OCI-LY1 (cell line): ENCODE results near the gene NCAPG2.
A peak's percentile ranks its signal among the peaks of the same experiment; 100 is the strongest.

Source experiments
- H2AFZ ChIP-seq: fragments of 200-600 bp; sonication (generic), shearing (Covaris generic); 2 replicates; pipeline ENCODE4 v1.6.0; 2014; ENCODE audit warnings: antibody characterized with exemption, mild to moderate bottlenecking, low read length
- H3F3A ChIP-seq: fragments of 200-600 bp; sonication (generic), shearing (Covaris generic); 2 replicates; pipeline ENCODE4 v1.6.0; 2014; ENCODE audit warnings: mild to moderate bottlenecking, antibody characterized with exemption, low read length, moderate library complexity; ENCODE audit not compliant: insufficient read depth
- H3K27ac ChIP-seq: fragments of 200-600 bp; sonication (generic); 2 replicates; pipeline ENCODE4 v1.5.1; 2014; ENCODE audit warnings: low read length, mixed run types, mild to moderate bottlenecking, low read depth; ENCODE audit not compliant: poor library complexity, severe bottlenecking
- H3K27me3 ChIP-seq: fragments of 200-600 bp; sonication (generic); 2 replicates; pipeline ENCODE4 v1.6.0; 2014; ENCODE audit warnings: antibody characterized with exemption, mild to moderate bottlenecking, low read length, moderate library complexity; ENCODE audit not compliant: insufficient read depth
- H3K36me3 ChIP-seq: fragments of 200-600 bp; sonication (generic); 2 replicates; pipeline ENCODE4 v1.6.1; 2014; ENCODE audit warnings: mild to moderate bottlenecking, antibody characterized with exemption, low read length, moderate library complexity, mixed read lengths; ENCODE audit not compliant: insufficient read depth
- H3K4me1 ChIP-seq: fragments of 200-600 bp; sonication (generic); 2 replicates; pipeline ENCODE4 v1.5.1; 2014; ENCODE audit warnings: mild to moderate bottlenecking, low read length, moderate library complexity; ENCODE audit not compliant: insufficient read depth, severe bottlenecking
- H3K4me2 ChIP-seq: fragments of 200-600 bp; sonication (generic), shearing (Covaris generic); 2 replicates; pipeline ENCODE4 v1.6.1; 2014; ENCODE audit warnings: low read length
- H3K4me3 ChIP-seq: fragments of 200-600 bp; sonication (generic); 2 replicates; pipeline ENCODE4 v1.5.1; 2014; ENCODE audit warnings: low read length, low read depth, mild to moderate bottlenecking, mixed read lengths; ENCODE audit not compliant: poor library complexity, severe bottlenecking
- H3K79me2 ChIP-seq: fragments of 200-600 bp; shearing (Covaris generic); 2 replicates; pipeline ENCODE4 v1.6.1; 2016; ENCODE audit warnings: mixed run types, low read length, mixed read lengths; ENCODE audit not compliant: insufficient read depth
- H3K9ac ChIP-seq: fragments of 200-600 bp; sonication (generic), shearing (Covaris generic); 2 replicates; pipeline ENCODE4 v1.6.1; 2014; ENCODE audit warnings: mild to moderate bottlenecking, low read length, mixed read lengths
- H3K9me2 ChIP-seq: fragments of 200-600 bp; sonication (generic), shearing (Covaris generic); 2 replicates; pipeline ENCODE4 v1.6.1; 2014; ENCODE audit warnings: low read depth, mild to moderate bottlenecking, low read length, mixed read lengths
- H3K9me3 ChIP-seq: fragments of 200-600 bp; shearing (Covaris generic); 2 replicates; pipeline ENCODE4 v1.6.1; 2014; ENCODE audit warnings: low read length, mixed read lengths
- H4K20me1 ChIP-seq: fragments of 200-600 bp; sonication (generic), shearing (Covaris generic); 2 replicates; pipeline ENCODE4 v1.6.0; 2016; ENCODE audit warnings: mild to moderate bottlenecking, low read length; ENCODE audit not compliant: insufficient read depth
- CTCF ChIP-seq: fragments of 200-600 bp; sonication (generic), shearing (Covaris generic); IDR thresholded peaks from 2 replicates; pipeline ENCODE4 v1.5.1; 2017; ENCODE audit warnings: mild to moderate bottlenecking, antibody characterized with exemption, low read length, moderate library complexity, mixed read lengths
- EZH2 ChIP-seq: fragments of 200-600 bp; sonication (generic), shearing (Covaris generic); IDR thresholded peaks from 2 replicates; pipeline ENCODE4 v1.8.0; 2017; ENCODE audit warnings: borderline replicate concordance, mixed run types, mild to moderate bottlenecking, antibody characterized with exemption, low read length, moderate library complexity, mixed read lengths

The NCAPG2 gene

GRCh38 chr7:158648168-158648567 lies 56.4 kb downstream of the NCAPG2 start:
- Histone ChIP-seq H3K4me3 (no peak overlapping the region), H3F3A (peaks cover 4% of the 10 kb centered on the region; the same call in 1 of the 2 replicates), H3K4me1 (no peaks in the 10 kb centered on the region), H3K9me3 (no peaks in the 10 kb centered on the region), H3K79me2 (no peaks in the 10 kb centered on the region), H3K27me3 (no peaks in the 10 kb centered on the region), H3K9ac (no peak overlapping the region), H3K36me3 (peaks cover 99% of the 10 kb centered on the region), H4K20me1 (no peaks in the 10 kb centered on the region), H3K9me2 (no peaks in the 10 kb centered on the region), H3K4me2 (no peak overlapping the region), H3K27ac (no peak overlapping the region), H2AFZ (no peak overlapping the region)
- no peak for TF ChIP-seq CTCF
- no peak for TF ChIP-seq EZH2

- no peaks in the 10 kb centered on the region for H3K4me1 ChIP-seq
- no peak overlapping the region for H3K4me3 ChIP-seq
- H3K4me2 ChIP-seq = no peak overlapping the region
- no peaks in the 10 kb centered on the region for H4K20me1 ChIP-seq
- H3K9me3 ChIP-seq = no peaks in the 10 kb centered on the region
- no peak overlapping the region for H3K27ac ChIP-seq
- no peaks in the 10 kb centered on the region for H3K27me3 ChIP-seq
- no peaks in the 10 kb centered on the region for H3K79me2 ChIP-seq
- peaks cover 96% of the 10 kb centered on the region for H3K36me3 ChIP-seq
- H3K9me2 ChIP-seq = no peaks in the 10 kb centered on the region
- H3K9ac ChIP-seq = no peak overlapping the region
- H2AFZ ChIP-seq = no peak overlapping the region
- peaks cover 4% of the 10 kb centered on the region; the same call in 1 of the 2 replicates for H3F3A ChIP-seq
- peak; percentile 1; the same call in 1 of the 2 replicates for TF ChIP-seq CTCF
- TF ChIP-seq EZH2 = no peak
Observed at GRCh38 chr7:158647475-158647792, 57.2 kb downstream of the NCAPG2 start.

- Histone ChIP-seq H3F3A (peaks cover 4% of the 10 kb centered on the region; the same call in 1 of the 2 replicates), H2AFZ (no peak overlapping the region), H3K79me2 (no peaks in the 10 kb centered on the region), H4K20me1 (no peaks in the 10 kb centered on the region), H3K9me2 (no peaks in the 10 kb centered on the region), H3K4me3 (no peak overlapping the region), H3K27ac (no peak overlapping the region), H3K27me3 (no peaks in the 10 kb centered on the region), H3K36me3 (peaks cover 96% of the 10 kb centered on the region), H3K9me3 (no peaks in the 10 kb centered on the region), H3K4me1 (no peaks in the 10 kb centered on the region), H3K9ac (no peak overlapping the region), H3K4me2 (no peak overlapping the region)
- TF ChIP-seq CTCF (peak; percentile 97), EZH2 (no peak)
Observed at GRCh38 chr7:158646766-158647474, 57.7 kb downstream of the NCAPG2 start.
